ENCODE data around the gene NRAP. TPM values are rescaled to one million over a fixed set of nuclear protein-coding genes. Genes with fewer than 3 reads are reported as not detected.

The NRAP gene
- total RNA-seq, 1 donor from 2014 or later = not detected

- no peaks in the 10 kb centered on the region for H3K4me1 Mint-ChIP-seq
- no peak for DNase-seq (ENCODE audit: low read depth, low spot score)
- peaks cover 15% of the 10 kb centered on the region for H3K9me3 Mint-ChIP-seq
- H3K36me3 Mint-ChIP-seq (ENCODE audit: low read depth) = peaks cover 35% of the 10 kb centered on the region
- no peak overlapping the region for H3K4me3 Mint-ChIP-seq
- no peak overlapping the region for H3K27ac Mint-ChIP-seq (ENCODE audit: unreplicated experiment)
- TF ChIP-seq CTCF (conservative IDR thresholded peaks at IDR 0.05) = no peak
- no peaks in the 10 kb centered on the region for H3K27me3 Mint-ChIP-seq (ENCODE audit: low read depth)
Measured at GRCh38 chr10:113697595-113697994, 33.8 kb upstream of the NRAP start.

GRCh38 chr10:113695691-113696090 lies 31.9 kb upstream of the NRAP start:
- TF ChIP-seq CTCF (conservative IDR thresholded peaks at IDR 0.05) = no peak
- Mint-ChIP-seq H3K9me3 (peaks cover 15% of the 10 kb centered on the region), H3K4me3 (no peak overlapping the region), H3K27me3 (ENCODE audit: low read depth) (no peaks in the 10 kb centered on the region), H3K27ac (ENCODE audit: unreplicated experiment) (no peak overlapping the region), H3K36me3 (ENCODE audit: low read depth) (peaks cover 42% of the 10 kb centered on the region), H3K4me1 (no peaks in the 10 kb centered on the region)
- DNase-seq (ENCODE audit: low read depth, low spot score) = no peak

- H3K9me3 Mint-ChIP-seq = peaks cover 22% of the 10 kb centered on the region
- no peak overlapping the region for H3K27ac Mint-ChIP-seq (ENCODE audit: unreplicated experiment)
Measured at GRCh38 chr10:113693348-113693747, 29.5 kb upstream of the NRAP start.

GRCh38 chr10:113692271-113692670 lies 28.4 kb upstream of the NRAP start:
- Mint-ChIP-seq H3K9me3 (peaks cover 27% of the 10 kb centered on the region), H3K4me1 (no peaks in the 10 kb centered on the region), H3K4me3 (no peak overlapping the region), H3K27me3 (ENCODE audit: low read depth) (no peaks in the 10 kb centered on the region), H3K36me3 (ENCODE audit: low read depth) (peaks cover 63% of the 10 kb centered on the region), H3K27ac (ENCODE audit: unreplicated experiment) (no peak overlapping the region)
- no peak for TF ChIP-seq CTCF (conservative IDR thresholded peaks at IDR 0.05)
- no peak for DNase-seq (ENCODE audit: low read depth, low spot score)

More at GRCh38 chr10:113693348-113693747, 29.5 kb upstream of the NRAP start:
- H3K4me1 Mint-ChIP-seq = no peaks in the 10 kb centered on the region
- TF ChIP-seq CTCF (conservative IDR thresholded peaks at IDR 0.05) = no peak
- DNase-seq (ENCODE audit: low read depth, low spot score) = no peak
- H3K4me3 Mint-ChIP-seq = no peak overlapping the region
- H3K27me3 Mint-ChIP-seq (ENCODE audit: low read depth) = no peaks in the 10 kb centered on the region
- peaks cover 57% of the 10 kb centered on the region for H3K36me3 Mint-ChIP-seq (ENCODE audit: low read depth)

GRCh38 chr10:113691381-113691780 lies 27.5 kb upstream of the NRAP start:
- Mint-ChIP-seq H3K27ac (ENCODE audit: unreplicated experiment) (no peak overlapping the region), H3K4me3 (no peak overlapping the region), H3K4me1 (no peaks in the 10 kb centered on the region), H3K27me3 (ENCODE audit: low read depth) (no peaks in the 10 kb centered on the region), H3K36me3 (ENCODE audit: low read depth) (peaks cover 66% of the 10 kb centered on the region), H3K9me3 (peaks cover 30% of the 10 kb centered on the region)
- TF ChIP-seq CTCF (conservative IDR thresholded peaks at IDR 0.05) = no peak
- no peak for DNase-seq (ENCODE audit: low read depth, low spot score)

- no peak for DNase-seq (ENCODE audit: low read depth, low spot score)
- Mint-ChIP-seq H3K27ac (ENCODE audit: unreplicated experiment) (no peak overlapping the region), H3K27me3 (ENCODE audit: low read depth) (no peaks in the 10 kb centered on the region), H3K36me3 (ENCODE audit: low read depth) (peaks cover 66% of the 10 kb centered on the region), H3K9me3 (peaks cover 29% of the 10 kb centered on the region), H3K4me1 (no peaks in the 10 kb centered on the region), H3K4me3 (no peak overlapping the region)
- TF ChIP-seq CTCF (conservative IDR thresholded peaks at IDR 0.05) = no peak
Measured at GRCh38 chr10:113690749-113691148, 26.9 kb upstream of the NRAP start.

Data from neural crest cell (in vitro differentiated cells).